OCI-LY3 (cell line): ENCODE results near the gene TXLNA.

Source experiments
- EZH2phosphoT487 ChIP-seq: fragments of 200-600 bp; shearing (Covaris generic); IDR thresholded peaks from 2 replicates; pipeline ENCODE4 v1.6.1; 2018; ENCODE audit warnings: antibody characterized with exemption, mixed run types, low read depth
- TF ChIP-seq, protein P1 (sequence below): fragments of 200-600, 300-600 bp; sonication (generic); IDR thresholded peaks from 2 replicates; pipeline ENCODE4 v1.5.1; 2014; ENCODE audit warnings: antibody characterized with exemption, low read length, low read depth

DNA sequence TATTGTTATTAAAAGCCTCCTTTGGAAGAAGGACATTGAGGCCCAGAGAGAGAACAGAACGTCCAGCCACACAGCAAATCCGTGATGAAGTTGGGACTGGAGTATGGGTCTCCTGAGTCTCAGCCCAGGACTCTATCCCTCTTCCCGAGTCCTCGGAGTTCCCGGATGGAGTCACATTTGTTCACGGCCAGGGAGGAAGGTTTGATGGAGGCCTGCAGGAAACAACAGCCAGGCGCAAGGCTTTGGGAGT lies 357 bp upstream of the TXLNA start:
- TF ChIP-seq, protein P1, sequence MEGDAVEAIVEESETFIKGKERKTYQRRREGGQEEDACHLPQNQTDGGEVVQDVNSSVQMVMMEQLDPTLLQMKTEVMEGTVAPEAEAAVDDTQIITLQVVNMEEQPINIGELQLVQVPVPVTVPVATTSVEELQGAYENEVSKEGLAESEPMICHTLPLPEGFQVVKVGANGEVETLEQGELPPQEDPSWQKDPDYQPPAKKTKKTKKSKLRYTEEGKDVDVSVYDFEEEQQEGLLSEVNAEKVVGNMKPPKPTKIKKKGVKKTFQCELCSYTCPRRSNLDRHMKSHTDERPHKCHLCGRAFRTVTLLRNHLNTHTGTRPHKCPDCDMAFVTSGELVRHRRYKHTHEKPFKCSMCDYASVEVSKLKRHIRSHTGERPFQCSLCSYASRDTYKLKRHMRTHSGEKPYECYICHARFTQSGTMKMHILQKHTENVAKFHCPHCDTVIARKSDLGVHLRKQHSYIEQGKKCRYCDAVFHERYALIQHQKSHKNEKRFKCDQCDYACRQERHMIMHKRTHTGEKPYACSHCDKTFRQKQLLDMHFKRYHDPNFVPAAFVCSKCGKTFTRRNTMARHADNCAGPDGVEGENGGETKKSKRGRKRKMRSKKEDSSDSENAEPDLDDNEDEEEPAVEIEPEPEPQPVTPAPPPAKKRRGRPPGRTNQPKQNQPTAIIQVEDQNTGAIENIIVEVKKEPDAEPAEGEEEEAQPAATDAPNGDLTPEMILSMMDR = no peak
- no peak for TF ChIP-seq EZH2phosphoT487
